H1 (cell line): ENCODE results near the gene PPP2R5B.

Experiments used
- CTCF ChIP-seq, 3 experiments: IDR thresholded peaks; 1 replicate in 2 of 3; 2 replicates in 1 of 3; pipeline versions ENCODE4 v1.5.1 to v1.6.1; 2011; ENCODE audit warnings: low read length in 3 of 3, mild to moderate bottlenecking in 3 of 3, inconsistent platforms in 2 of 3, low read depth in 1 of 3, moderate library complexity in 1 of 3; ENCODE audit not compliant: insufficient read depth in 1 of 3; ENCODE audit errors: control extremely low read depth in 1 of 3
- JUND ChIP-seq: IDR thresholded peaks from 2 replicates; pipeline ENCODE4 v1.6.1; 2011; ENCODE audit warnings: mild to moderate bottlenecking, improper control_type of control experiment, low read length
- POLR2A ChIP-seq, 2 experiments: IDR thresholded peaks; 1 replicate in 1 of 2; 2 replicates in 1 of 2; pipeline ENCODE4 v1.6.1; 2011; ENCODE audit warnings: low read depth in 2 of 2, low read length in 2 of 2, mild to moderate bottlenecking in 2 of 2; ENCODE audit errors: control extremely low read depth in 1 of 2

- no peak for TF ChIP-seq CTCF (IDR thresholded peaks at IDR 0.05; ENCODE audit: control extremely low read depth in 1 of 3, insufficient read depth in 1 of 3, low read depth in 1 of 3, low read length in 3 of 3)
- TF ChIP-seq JUND: no peak
- no peak for TF ChIP-seq POLR2A (IDR thresholded peaks at IDR 0.05; ENCODE audit: control extremely low read depth in 1 of 2, low read depth in 2 of 2, low read length in 2 of 2)
Observed at GRCh38 chr11:64877390-64878222, 46.9 kb upstream of the PPP2R5B start.
